GM12875 (cell line): ENCODE measurements around the gene SCN2B.

Experiments
- H3K4me3 ChIP-seq: one replicate; pipeline ENCODE4 v1.5.1; 2011; ENCODE audit warnings: low read depth, low read length, control low read depth
- CTCF ChIP-seq: IDR thresholded peaks from 2 replicates; pipeline ENCODE4 v1.5.1; 2011; ENCODE audit warnings: low read depth, mild to moderate bottlenecking, control low read depth, inconsistent platforms, low read length, moderate library complexity, borderline replicate concordance; ENCODE audit not compliant: insufficient read depth

SCN2B gene

GRCh38 chr11:118172356-118172755 is 4.1 kb downstream of the SCN2B start:
- TF ChIP-seq CTCF = no peak
- no peak overlapping the region for H3K4me3 ChIP-seq

DNA sequence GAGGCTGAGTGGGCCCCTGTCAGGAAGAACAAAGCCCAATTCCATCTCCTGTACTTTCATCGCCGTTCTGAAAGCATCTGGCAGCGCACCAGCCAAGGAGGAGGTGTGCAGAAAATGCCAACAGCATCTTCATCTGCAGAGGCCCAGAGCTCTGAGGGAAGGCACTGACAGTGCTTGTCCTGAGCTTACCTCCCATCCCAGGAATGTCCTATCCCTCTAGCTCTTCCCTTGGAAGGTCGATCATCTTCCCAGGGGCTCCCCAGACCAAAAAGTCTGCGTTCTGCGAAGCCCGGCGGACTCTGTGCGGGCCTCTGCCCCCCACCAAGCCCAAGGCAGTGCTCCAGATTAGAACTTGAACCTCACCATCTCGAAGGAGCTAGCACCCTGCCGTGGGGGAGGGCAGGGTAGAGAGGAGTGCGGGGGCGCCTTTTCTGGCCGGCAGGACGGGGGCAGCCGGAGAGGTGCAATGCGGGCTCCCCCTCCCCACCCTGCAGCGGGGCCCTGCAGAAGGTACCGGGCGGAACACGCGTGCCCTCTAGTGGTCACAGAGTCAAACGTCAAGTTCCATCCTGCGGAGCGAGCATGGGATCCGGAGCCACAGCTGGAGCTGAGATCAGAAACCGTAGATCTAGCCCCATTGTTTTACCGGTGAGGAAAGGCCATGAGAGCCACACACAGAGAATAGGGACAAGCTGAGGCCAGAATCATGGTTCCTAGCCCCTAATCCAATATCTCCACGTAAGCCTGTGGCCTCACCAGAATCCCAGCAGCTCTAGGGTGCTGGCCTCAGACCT is 5.0 kb downstream of the SCN2B start:
- no peak overlapping the region for H3K4me3 ChIP-seq
- peak; percentile 93 for TF ChIP-seq CTCF

- H3K4me3 ChIP-seq = no peak overlapping the region
- no peak for TF ChIP-seq CTCF
Observed at GRCh38 chr11:118170882-118171268, 5.6 kb downstream of the SCN2B start.

GRCh38 chr11:118170231-118170630 is 6.2 kb downstream of the SCN2B start:
- no peak overlapping the region for H3K4me3 ChIP-seq
- TF ChIP-seq CTCF = no peak

DNA sequence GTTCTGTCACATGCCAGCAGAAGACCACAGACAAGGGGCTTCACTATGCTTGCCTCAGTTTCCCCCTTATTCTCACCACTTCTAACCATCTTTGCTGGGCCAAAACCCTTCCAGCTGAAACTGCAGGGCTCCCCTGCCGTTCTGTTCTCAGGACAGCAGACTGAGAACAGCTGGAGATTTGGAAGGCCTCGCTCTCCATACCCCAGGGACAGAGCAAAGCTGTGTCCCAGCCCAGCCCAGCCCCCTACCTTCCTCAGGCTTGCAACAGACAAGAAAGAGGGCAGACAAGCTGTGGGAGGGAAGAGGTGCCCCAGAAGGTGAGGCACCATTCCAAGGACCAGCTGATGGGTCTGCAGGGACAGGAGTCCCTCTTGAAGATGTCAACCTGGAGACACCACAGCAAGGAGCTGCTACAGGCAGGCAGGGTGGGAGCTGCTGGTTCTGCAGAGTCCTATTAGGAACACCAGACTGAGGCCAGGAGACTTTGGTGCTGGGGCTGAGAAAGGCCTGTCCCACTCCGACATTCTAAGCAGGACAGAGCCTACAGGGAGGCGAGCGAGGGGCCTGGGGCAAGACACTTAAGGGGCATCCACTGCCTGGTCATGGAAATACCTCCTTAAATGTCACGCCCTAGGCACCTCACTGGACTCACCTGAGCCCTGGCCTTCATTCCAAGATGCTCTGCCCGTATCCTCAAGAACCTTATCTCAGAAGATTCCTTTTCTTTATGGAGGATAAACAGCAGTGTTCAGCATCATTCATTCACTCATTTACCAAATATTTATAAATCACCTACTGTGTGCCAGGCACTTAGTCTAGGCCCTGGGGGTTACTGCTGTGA is 6.9 kb downstream of the SCN2B start:
- H3K4me3 ChIP-seq = no peak overlapping the region
- TF ChIP-seq CTCF = no peak

DNA sequence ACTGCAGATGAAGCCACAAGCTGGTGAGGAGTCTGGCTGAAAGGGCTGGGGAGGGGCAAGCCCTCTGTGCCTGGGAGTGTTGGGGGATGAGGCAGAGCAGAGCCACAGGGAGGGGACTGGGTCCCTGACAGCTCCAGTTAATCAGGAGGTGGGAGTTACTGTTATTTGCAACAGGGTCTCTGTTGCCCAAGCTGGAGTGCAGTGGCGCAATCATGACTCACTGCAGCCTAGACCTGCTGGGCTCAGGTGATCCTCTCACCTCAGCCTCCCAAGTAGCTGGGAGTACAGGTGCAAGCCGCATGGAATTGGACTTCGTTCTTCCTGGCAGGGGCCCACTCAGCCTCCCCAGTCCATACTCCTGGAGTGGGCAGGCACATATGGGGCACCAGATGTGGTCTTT is 7.7 kb downstream of the SCN2B start:
- TF ChIP-seq CTCF = no peak
- H3K4me3 ChIP-seq = no peak overlapping the region
